ENCODE data around the gene TIMM22. TPM values are rescaled to one million over a fixed set of nuclear protein-coding genes. Genes with fewer than 3 reads are reported as not detected.
"Not testable (repeated sequence)": the region's sequence is repeated elsewhere in the genome, so short reads cannot be mapped to it uniquely, and the experiment has no call there.

TIMM22 gene
- total RNA-seq, 1 donor from 2014 or later, result 9.1 TPM

DNA sequence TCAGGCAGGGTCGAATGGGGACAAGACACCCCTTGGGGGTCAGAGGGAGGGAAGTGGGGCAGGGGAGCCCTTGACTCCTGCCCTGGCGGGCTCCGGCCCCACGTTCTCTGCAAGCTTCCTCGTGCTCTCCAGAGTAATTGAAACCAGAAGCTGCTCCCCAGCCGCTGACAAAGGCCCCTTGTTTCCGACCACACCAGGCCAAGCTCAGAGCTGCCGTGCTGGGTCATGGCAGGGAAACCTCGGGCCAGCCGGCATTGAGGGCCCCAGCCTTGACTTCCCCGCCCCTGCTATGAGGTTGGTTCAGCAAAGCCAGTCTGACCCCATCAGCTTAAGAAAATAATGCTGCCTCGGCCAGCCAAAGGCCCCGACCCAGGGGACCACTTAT is 43.3 kb downstream of the TIMM22 start:
- H3K9me3 ChIP-seq, result no peaks in the 10 kb centered on the region
- peaks cover 54% of the 10 kb centered on the region for H3K4me1 ChIP-seq
- H3K27me3 ChIP-seq (ENCODE audit: low read depth), result no peaks in the 10 kb centered on the region
- peak overlapping the region; percentile 30 for H3K4me3 ChIP-seq
- peaks cover 11% of the 10 kb centered on the region for H3K36me3 ChIP-seq
- intact Hi-C loops (cut with DNase I), result no loop called here
- ATAC-seq (peak; percentile 2 to 9), DNase-seq (peak; percentile 51)
- TF ChIP-seq, protein P1, sequence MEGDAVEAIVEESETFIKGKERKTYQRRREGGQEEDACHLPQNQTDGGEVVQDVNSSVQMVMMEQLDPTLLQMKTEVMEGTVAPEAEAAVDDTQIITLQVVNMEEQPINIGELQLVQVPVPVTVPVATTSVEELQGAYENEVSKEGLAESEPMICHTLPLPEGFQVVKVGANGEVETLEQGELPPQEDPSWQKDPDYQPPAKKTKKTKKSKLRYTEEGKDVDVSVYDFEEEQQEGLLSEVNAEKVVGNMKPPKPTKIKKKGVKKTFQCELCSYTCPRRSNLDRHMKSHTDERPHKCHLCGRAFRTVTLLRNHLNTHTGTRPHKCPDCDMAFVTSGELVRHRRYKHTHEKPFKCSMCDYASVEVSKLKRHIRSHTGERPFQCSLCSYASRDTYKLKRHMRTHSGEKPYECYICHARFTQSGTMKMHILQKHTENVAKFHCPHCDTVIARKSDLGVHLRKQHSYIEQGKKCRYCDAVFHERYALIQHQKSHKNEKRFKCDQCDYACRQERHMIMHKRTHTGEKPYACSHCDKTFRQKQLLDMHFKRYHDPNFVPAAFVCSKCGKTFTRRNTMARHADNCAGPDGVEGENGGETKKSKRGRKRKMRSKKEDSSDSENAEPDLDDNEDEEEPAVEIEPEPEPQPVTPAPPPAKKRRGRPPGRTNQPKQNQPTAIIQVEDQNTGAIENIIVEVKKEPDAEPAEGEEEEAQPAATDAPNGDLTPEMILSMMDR (IDR thresholded peaks at IDR 0.05), result no peak
- peak overlapping the region; percentile 80 for H3K27ac ChIP-seq

DNA sequence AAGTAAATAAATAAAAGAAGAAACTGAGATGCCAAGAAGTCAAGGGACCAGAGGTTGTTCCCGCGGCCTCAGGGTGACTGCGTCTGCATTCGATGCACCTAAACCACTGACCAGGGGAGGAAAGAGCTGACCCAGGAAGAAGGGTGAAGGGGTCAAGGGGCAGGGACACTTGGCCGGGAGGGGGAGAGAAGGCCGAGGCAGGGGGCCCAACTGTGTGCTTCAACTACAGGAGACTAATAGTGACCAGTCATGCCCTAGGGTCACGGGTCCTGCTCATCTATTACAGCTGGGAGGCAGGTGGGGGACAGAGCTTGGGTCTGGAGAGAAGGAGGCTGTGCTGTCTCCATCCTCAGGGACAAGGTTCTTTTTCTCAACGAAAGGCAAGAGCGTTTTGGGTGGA is 44.8 kb downstream of the TIMM22 start:
- TF ChIP-seq, protein P1 (IDR thresholded peaks at IDR 0.05), result no peak
- DNase-seq (peak; percentile 26), ATAC-seq (no peak)
- peaks cover 24% of the 10 kb centered on the region for H3K36me3 ChIP-seq
- peaks cover 59% of the 10 kb centered on the region for H3K4me1 ChIP-seq
- no peak overlapping the region for H3K4me3 ChIP-seq
- H3K27me3 ChIP-seq (ENCODE audit: low read depth), result no peaks in the 10 kb centered on the region
- intact Hi-C loops (cut with DNase I), result no loop called here
- H3K27ac ChIP-seq, result no peak overlapping the region
- no peaks in the 10 kb centered on the region for H3K9me3 ChIP-seq

DNA sequence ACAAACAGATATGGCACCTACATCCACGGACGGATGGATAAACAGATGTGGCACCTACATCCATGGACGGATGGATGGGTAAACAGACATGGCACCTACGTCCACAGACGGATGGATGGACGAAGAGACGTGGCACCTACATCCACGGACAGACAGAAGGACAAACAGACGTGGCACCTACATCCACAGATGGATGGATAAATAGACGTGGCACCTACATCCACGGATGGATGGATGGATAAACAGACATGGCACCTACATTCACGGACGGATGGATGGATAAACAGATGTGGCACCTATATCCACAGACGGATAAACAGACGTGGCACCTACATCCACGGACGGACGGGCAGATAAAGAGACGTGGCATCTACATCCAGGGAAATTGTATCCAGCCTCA is 45.6 kb downstream of the TIMM22 start:
- Histone ChIP-seq H3K36me3 (peaks cover 26% of the 10 kb centered on the region), H3K4me3 (no peak overlapping the region), H3K9me3 (no peaks in the 10 kb centered on the region), H3K27ac (peak overlapping the region; percentile 84), H3K4me1 (peaks cover 64% of the 10 kb centered on the region), H3K27me3 (ENCODE audit: low read depth) (no peaks in the 10 kb centered on the region)
- ATAC-seq (no peak), DNase-seq (peak; percentile 6)
- TF ChIP-seq, protein P1 (IDR thresholded peaks at IDR 0.05), result no peak
- intact Hi-C loops (cut with DNase I), result no loop called here

DNA sequence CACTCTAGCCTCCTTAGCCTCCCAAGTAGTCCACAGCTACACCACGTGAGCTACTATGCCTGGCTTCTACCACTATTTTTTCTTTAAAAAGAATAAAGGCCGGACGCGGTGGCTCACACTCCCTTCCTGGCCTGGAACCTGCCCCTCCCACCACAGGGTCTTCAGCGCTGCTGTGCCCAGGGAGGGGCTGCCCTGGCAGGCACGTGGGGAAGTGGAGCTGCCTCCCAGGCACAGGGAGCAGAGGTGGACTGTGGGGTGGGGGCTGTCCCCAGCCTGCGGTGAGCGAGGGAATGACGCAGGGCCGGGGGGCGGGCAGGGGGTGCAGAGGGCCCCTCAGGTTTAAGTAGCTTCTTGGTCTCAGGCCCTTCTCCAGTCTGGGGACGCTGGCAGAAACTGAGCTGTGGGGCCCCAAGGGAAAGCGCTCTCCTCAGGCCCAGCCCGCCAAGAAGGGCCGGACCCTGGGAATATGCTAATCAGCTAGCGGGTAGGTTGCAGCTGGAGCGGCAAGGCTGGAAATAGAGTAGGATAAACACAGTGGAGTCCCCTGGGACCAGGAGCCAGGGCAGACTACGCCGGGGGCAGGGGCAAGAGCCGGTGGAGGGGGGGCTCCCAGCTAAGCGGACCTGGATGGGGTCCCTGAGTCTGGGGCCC is 46.8 kb downstream of the TIMM22 start:
- no peaks in the 10 kb centered on the region for H3K27me3 ChIP-seq (ENCODE audit: low read depth)
- H3K4me1 ChIP-seq, result peaks cover 69% of the 10 kb centered on the region
- peak overlapping the region; percentile 84 for H3K27ac ChIP-seq
- peak overlapping the region; percentile 27 for H3K4me3 ChIP-seq
- intact Hi-C loops (cut with DNase I), result no loop called here
- no peaks in the 10 kb centered on the region for H3K9me3 ChIP-seq
- ATAC-seq (peak; percentile 25 to 40), DNase-seq (peak; percentile 47)
- TF ChIP-seq, protein P1 (IDR thresholded peaks at IDR 0.05), result no peak
- H3K36me3 ChIP-seq, result peaks cover 31% of the 10 kb centered on the region

DNA sequence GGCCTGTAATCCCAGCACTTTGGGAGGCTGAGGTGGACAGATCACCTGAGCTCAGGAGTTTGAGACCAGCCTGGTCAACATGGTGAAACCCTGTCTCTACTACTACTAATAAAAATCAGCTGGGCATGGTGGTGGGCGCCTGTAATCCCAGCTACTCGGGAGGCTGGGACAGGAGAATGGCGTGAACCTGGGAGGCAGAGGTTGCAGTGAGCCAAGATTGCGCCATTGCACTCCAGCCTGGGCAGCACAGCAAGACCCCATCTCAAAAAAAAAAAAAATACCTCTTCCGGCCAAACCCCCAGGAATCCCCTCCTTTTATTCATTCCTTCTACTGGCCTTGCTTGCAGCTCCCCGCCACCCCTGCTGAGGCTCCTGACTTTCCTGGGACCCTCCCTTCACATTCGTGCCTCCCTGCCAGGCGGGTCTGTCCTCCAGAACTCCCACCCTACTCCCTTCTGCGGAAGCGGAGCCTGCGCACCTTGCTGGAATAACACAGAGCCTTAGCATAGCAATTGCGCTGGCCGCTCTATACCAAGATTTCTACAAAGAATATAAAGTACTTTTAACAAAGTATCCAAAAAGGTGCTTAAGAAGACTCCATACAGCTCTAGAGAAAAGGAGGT is 47.6 kb downstream of the TIMM22 start:
- DNase-seq, result peak; percentile 27
- peak overlapping the region; percentile 84 for H3K27ac ChIP-seq
- intact Hi-C loops (cut with DNase I); ATAC-seq; H3K9me3 ChIP-seq; H3K27me3 ChIP-seq (ENCODE audit: low read depth); H3K4me3 ChIP-seq: not testable (repeated sequence)
- H3K36me3 ChIP-seq, result peaks cover 39% of the 10 kb centered on the region
- peaks cover 61% of the 10 kb centered on the region for H3K4me1 ChIP-seq

DNA sequence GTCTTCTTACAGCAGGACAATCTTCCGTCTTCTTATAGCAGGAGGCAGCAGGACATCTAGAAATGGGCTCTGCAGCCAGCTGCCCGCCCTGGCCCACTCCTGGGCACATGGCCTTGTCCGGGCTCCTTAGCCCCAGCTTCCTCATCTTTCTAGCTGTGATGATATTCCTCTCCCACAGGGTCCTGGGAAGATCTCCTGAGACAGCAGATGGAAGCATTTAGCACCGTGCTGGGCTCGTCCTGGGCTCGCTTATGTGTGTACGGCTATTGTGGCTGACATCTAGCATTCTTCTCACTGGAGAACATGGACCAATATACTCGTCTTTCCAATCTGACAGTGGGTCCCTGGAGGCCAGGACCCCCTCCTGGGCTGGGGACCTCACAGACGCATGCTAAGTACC is 48.5 kb downstream of the TIMM22 start:
- H3K27ac ChIP-seq, result no peak overlapping the region

More for the DNA sequence above, 48.5 kb downstream of the TIMM22 start:
- DNase-seq (peak; percentile 17), ATAC-seq (no peak)
- no peaks in the 10 kb centered on the region for H3K9me3 ChIP-seq
- H3K36me3 ChIP-seq, result peaks cover 49% of the 10 kb centered on the region
- intact Hi-C loops (cut with DNase I), result no loop called here
- H3K4me1 ChIP-seq, result peaks cover 52% of the 10 kb centered on the region
- no peak overlapping the region for H3K4me3 ChIP-seq
- TF ChIP-seq, protein P1 (IDR thresholded peaks at IDR 0.05), result no peak
- H3K27me3 ChIP-seq (ENCODE audit: low read depth), result no peaks in the 10 kb centered on the region

All from lower lobe of right lung (tissue), 2 donors.